ENCODE measurements around the gene ADGRB3.

Gene ADGRB3

GRCh38 chr6:68774843-68775242 is 139.8 kb downstream of the ADGRB3 start:
- no peak overlapping the region for H2BK12ac ChIP-seq (ENCODE audit: low read length in 2 of 2)
- H3K23ac ChIP-seq (ENCODE audit: low read length in 2 of 2) = no peak overlapping the region
- no peaks in the 10 kb centered on the region for H3K27me3 ChIP-seq (ENCODE audit: control insufficient read depth in 1 of 2, insufficient read depth in 1 of 2, low read length in 2 of 2)
- DNase-seq = no peak
- no peak overlapping the region for H3K4me3 ChIP-seq (ENCODE audit: insufficient read depth in 1 of 2, low read depth in 1 of 2, low read length in 2 of 2)
- H3K4ac ChIP-seq (ENCODE audit: low read depth in 1 of 2, low read length in 2 of 2) = no peak overlapping the region
- no peak overlapping the region for H2BK15ac ChIP-seq (ENCODE audit: low read depth, poor library complexity, severe bottlenecking)
- no peak overlapping the region for H3K27ac ChIP-seq (ENCODE audit: low read length, poor library complexity, severe bottlenecking)
- H4K8ac ChIP-seq (ENCODE audit: low read length) = no peak overlapping the region
- no peak overlapping the region for H3K14ac ChIP-seq (ENCODE audit: low read length in 2 of 2)
- H2BK120ac ChIP-seq (ENCODE audit: low read depth, low read length) = no peak overlapping the region
- H3K9me3 ChIP-seq (ENCODE audit: control insufficient read depth, low read length) = no peaks in the 10 kb centered on the region
- WGBS = 77% methylated on average over 1 of the region's 1 CpG
- H2AK5ac ChIP-seq (ENCODE audit: low read length, severe bottlenecking) = no peak overlapping the region
- no peak overlapping the region for H2BK5ac ChIP-seq (ENCODE audit: low read depth, low read length, poor library complexity, severe bottlenecking)
- no peaks in the 10 kb centered on the region for H3K79me1 ChIP-seq (replicated peaks; ENCODE audit: low read length, poor library complexity, severe bottlenecking)
- no peaks in the 10 kb centered on the region for H3K4me1 ChIP-seq (ENCODE audit: control insufficient read depth, insufficient read depth, low read depth, low read length)
- H3K36me3 ChIP-seq (ENCODE audit: control insufficient read depth in 1 of 2, insufficient read depth in 2 of 2, low read depth in 1 of 2, low read length in 2 of 2) = no peaks in the 10 kb centered on the region
- H3K4me2 ChIP-seq (ENCODE audit: low read length, poor library complexity, severe bottlenecking) = no peak overlapping the region
- no peak overlapping the region for H3K18ac ChIP-seq (ENCODE audit: low read depth in 1 of 2, low read length in 2 of 2)
- no peak overlapping the region for H4K91ac ChIP-seq (ENCODE audit: low read length)
- H3K9ac ChIP-seq (ENCODE audit: low read length) = no peak overlapping the region
- no peak overlapping the region for H2AFZ ChIP-seq (ENCODE audit: low read depth, low read length)

GRCh38 chr6:68776354-68776753 is 141.3 kb downstream of the ADGRB3 start:
- Histone ChIP-seq H3K27ac (ENCODE audit: low read length, poor library complexity, severe bottlenecking) (no peak overlapping the region), H2BK12ac (ENCODE audit: low read length in 2 of 2) (no peak overlapping the region), H3K4me2 (ENCODE audit: low read length, poor library complexity, severe bottlenecking) (no peak overlapping the region), H3K9ac (ENCODE audit: low read length) (no peak overlapping the region), H2AK5ac (ENCODE audit: low read length, severe bottlenecking) (no peak overlapping the region), H4K91ac (ENCODE audit: low read length) (no peak overlapping the region), H3K36me3 (ENCODE audit: control insufficient read depth in 1 of 2, insufficient read depth in 2 of 2, low read depth in 1 of 2, low read length in 2 of 2) (no peaks in the 10 kb centered on the region), H2BK120ac (ENCODE audit: low read depth, low read length) (no peak overlapping the region), H3K4ac (ENCODE audit: low read depth in 1 of 2, low read length in 2 of 2) (no peak overlapping the region), H3K23ac (ENCODE audit: low read length in 2 of 2) (no peak overlapping the region), H4K8ac (ENCODE audit: low read length) (no peak overlapping the region), H3K27me3 (ENCODE audit: control insufficient read depth in 1 of 2, insufficient read depth in 1 of 2, low read length in 2 of 2) (no peaks in the 10 kb centered on the region), H2BK15ac (ENCODE audit: low read depth, poor library complexity, severe bottlenecking) (no peak overlapping the region), H3K18ac (ENCODE audit: low read depth in 1 of 2, low read length in 2 of 2) (no peak overlapping the region), H3K4me3 (ENCODE audit: insufficient read depth in 1 of 2, low read depth in 1 of 2, low read length in 2 of 2) (no peak overlapping the region), H3K4me1 (ENCODE audit: control insufficient read depth, insufficient read depth, low read depth, low read length) (no peaks in the 10 kb centered on the region), H3K9me3 (ENCODE audit: control insufficient read depth, low read length) (no peaks in the 10 kb centered on the region), H2BK5ac (ENCODE audit: low read depth, low read length, poor library complexity, severe bottlenecking) (no peak overlapping the region), H3K14ac (ENCODE audit: low read length in 2 of 2) (no peak overlapping the region), H2AFZ (ENCODE audit: low read depth, low read length) (no peak overlapping the region), H3K79me1 (replicated peaks; ENCODE audit: low read length, poor library complexity, severe bottlenecking) (no peaks in the 10 kb centered on the region)
- WGBS = 89% methylated on average over 1 of the region's 2 CpGs
- no peak for DNase-seq

- H3K18ac ChIP-seq (ENCODE audit: low read depth in 1 of 2, low read length in 2 of 2) = no peak overlapping the region
- H2AFZ ChIP-seq (ENCODE audit: low read depth, low read length) = no peak overlapping the region
- H3K4me2 ChIP-seq (ENCODE audit: low read length, poor library complexity, severe bottlenecking) = no peak overlapping the region
- no peak overlapping the region for H3K4ac ChIP-seq (ENCODE audit: low read depth in 1 of 2, low read length in 2 of 2)
- no peak overlapping the region for H2BK12ac ChIP-seq (ENCODE audit: low read length in 2 of 2)
- H2BK5ac ChIP-seq (ENCODE audit: low read depth, low read length, poor library complexity, severe bottlenecking) = no peak overlapping the region
- H4K8ac ChIP-seq (ENCODE audit: low read length) = no peak overlapping the region
- H3K27ac ChIP-seq (ENCODE audit: low read length, poor library complexity, severe bottlenecking) = no peak overlapping the region
- peak; percentile 30 for DNase-seq
- no peaks in the 10 kb centered on the region for H3K27me3 ChIP-seq (ENCODE audit: control insufficient read depth in 1 of 2, insufficient read depth in 1 of 2, low read length in 2 of 2)
- no peaks in the 10 kb centered on the region for H3K36me3 ChIP-seq (ENCODE audit: control insufficient read depth in 1 of 2, insufficient read depth in 2 of 2, low read depth in 1 of 2, low read length in 2 of 2)
- H4K91ac ChIP-seq (ENCODE audit: low read length) = no peak overlapping the region
- H3K9ac ChIP-seq (ENCODE audit: low read length) = no peak overlapping the region
- H2BK120ac ChIP-seq (ENCODE audit: low read depth, low read length) = no peak overlapping the region
- no peak overlapping the region for H3K23ac ChIP-seq (ENCODE audit: low read length in 2 of 2)
- no peak overlapping the region for H3K14ac ChIP-seq (ENCODE audit: low read length in 2 of 2)
- no peaks in the 10 kb centered on the region for H3K79me1 ChIP-seq (replicated peaks; ENCODE audit: low read length, poor library complexity, severe bottlenecking)
- H3K4me1 ChIP-seq (ENCODE audit: control insufficient read depth, insufficient read depth, low read depth, low read length) = no peaks in the 10 kb centered on the region
- H2AK5ac ChIP-seq (ENCODE audit: low read length, severe bottlenecking) = no peak overlapping the region
- H3K9me3 ChIP-seq (ENCODE audit: control insufficient read depth, low read length) = no peaks in the 10 kb centered on the region
- no peak overlapping the region for H3K4me3 ChIP-seq (ENCODE audit: insufficient read depth in 1 of 2, low read depth in 1 of 2, low read length in 2 of 2)
- H2BK15ac ChIP-seq (ENCODE audit: low read depth, poor library complexity, severe bottlenecking) = no peak overlapping the region
These were observed 142.9 kb downstream of the ADGRB3 start for GRCh38 chr6:68777956-68778355.

GRCh38 chr6:68778356-68779020 is 143.4 kb downstream of the ADGRB3 start:
- Histone ChIP-seq H3K36me3 (ENCODE audit: control insufficient read depth in 1 of 2, insufficient read depth in 2 of 2, low read depth in 1 of 2, low read length in 2 of 2) (no peaks in the 10 kb centered on the region), H3K27me3 (ENCODE audit: control insufficient read depth in 1 of 2, insufficient read depth in 1 of 2, low read length in 2 of 2) (no peaks in the 10 kb centered on the region), H3K14ac (ENCODE audit: low read length in 2 of 2) (no peak overlapping the region), H3K4me2 (ENCODE audit: low read length, poor library complexity, severe bottlenecking) (no peak overlapping the region), H3K9me3 (ENCODE audit: control insufficient read depth, low read length) (no peaks in the 10 kb centered on the region), H2BK12ac (ENCODE audit: low read length in 2 of 2) (no peak overlapping the region), H4K91ac (ENCODE audit: low read length) (no peak overlapping the region), H3K4me1 (ENCODE audit: control insufficient read depth, insufficient read depth, low read depth, low read length) (no peaks in the 10 kb centered on the region), H2BK120ac (ENCODE audit: low read depth, low read length) (no peak overlapping the region), H3K79me1 (replicated peaks; ENCODE audit: low read length, poor library complexity, severe bottlenecking) (no peaks in the 10 kb centered on the region), H2AFZ (ENCODE audit: low read depth, low read length) (no peak overlapping the region), H3K4ac (ENCODE audit: low read depth in 1 of 2, low read length in 2 of 2) (no peak overlapping the region), H3K4me3 (ENCODE audit: insufficient read depth in 1 of 2, low read depth in 1 of 2, low read length in 2 of 2) (no peak overlapping the region), H4K8ac (ENCODE audit: low read length) (no peak overlapping the region), H2AK5ac (ENCODE audit: low read length, severe bottlenecking) (no peak overlapping the region), H3K9ac (ENCODE audit: low read length) (no peak overlapping the region), H3K18ac (ENCODE audit: low read depth in 1 of 2, low read length in 2 of 2) (no peak overlapping the region), H2BK5ac (ENCODE audit: low read depth, low read length, poor library complexity, severe bottlenecking) (no peak overlapping the region), H3K23ac (ENCODE audit: low read length in 2 of 2) (no peak overlapping the region), H2BK15ac (ENCODE audit: low read depth, poor library complexity, severe bottlenecking) (no peak overlapping the region), H3K27ac (ENCODE audit: low read length, poor library complexity, severe bottlenecking) (no peak overlapping the region)
- peak; percentile 64 for DNase-seq
- 64% methylated on average over 5 of the region's 5 CpGs for WGBS
